ENCODE measurements around the gene ECE1. TPM values are rescaled to one million over a fixed set of nuclear protein-coding genes. Genes with fewer than 3 reads are reported as not detected.
A peak's percentile ranks its signal among the peaks of the same experiment; 100 is the strongest.

The ECE1 gene
- total and polyA plus RNA-seq, 2 of the 13 experiments (the other 11 are each of a cell fraction or from before 2014, with no cell fraction given) = 13.5 to 21.2 TPM

GRCh38 chr1:21176586-21177555 lies 113.4 kb downstream of the ECE1 start, which contains the start of gene EIF4G3 (continued):
- TF ChIP-seq, protein P1, sequence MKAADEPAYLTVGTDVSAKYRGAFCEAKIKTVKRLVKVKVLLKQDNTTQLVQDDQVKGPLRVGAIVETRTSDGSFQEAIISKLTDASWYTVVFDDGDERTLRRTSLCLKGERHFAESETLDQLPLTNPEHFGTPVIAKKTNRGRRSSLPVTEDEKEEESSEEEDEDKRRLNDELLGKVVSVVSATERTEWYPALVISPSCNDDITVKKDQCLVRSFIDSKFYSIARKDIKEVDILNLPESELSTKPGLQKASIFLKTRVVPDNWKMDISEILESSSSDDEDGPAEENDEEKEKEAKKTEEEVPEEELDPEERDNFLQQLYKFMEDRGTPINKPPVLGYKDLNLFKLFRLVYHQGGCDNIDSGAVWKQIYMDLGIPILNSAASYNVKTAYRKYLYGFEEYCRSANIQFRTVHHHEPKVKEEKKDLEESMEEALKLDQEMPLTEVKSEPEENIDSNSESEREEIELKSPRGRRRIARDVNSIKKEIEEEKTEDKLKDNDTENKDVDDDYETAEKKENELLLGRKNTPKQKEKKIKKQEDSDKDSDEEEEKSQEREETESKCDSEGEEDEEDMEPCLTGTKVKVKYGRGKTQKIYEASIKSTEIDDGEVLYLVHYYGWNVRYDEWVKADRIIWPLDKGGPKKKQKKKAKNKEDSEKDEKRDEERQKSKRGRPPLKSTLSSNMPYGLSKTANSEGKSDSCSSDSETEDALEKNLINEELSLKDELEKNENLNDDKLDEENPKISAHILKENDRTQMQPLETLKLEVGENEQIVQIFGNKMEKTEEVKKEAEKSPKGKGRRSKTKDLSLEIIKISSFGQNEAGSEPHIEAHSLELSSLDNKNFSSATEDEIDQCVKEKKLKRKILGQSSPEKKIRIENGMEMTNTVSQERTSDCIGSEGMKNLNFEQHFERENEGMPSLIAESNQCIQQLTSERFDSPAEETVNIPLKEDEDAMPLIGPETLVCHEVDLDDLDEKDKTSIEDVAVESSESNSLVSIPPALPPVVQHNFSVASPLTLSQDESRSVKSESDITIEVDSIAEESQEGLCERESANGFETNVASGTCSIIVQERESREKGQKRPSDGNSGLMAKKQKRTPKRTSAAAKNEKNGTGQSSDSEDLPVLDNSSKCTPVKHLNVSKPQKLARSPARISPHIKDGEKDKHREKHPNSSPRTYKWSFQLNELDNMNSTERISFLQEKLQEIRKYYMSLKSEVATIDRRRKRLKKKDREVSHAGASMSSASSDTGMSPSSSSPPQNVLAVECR (CRISPR knock-in tag; IDR thresholded peaks at IDR 0.05; ENCODE audit: borderline replicate concordance) = peak; percentile 62; the same call in 1 of the 2 replicates
- TF ChIP-seq ZNF263 (CRISPR knock-in tag; IDR thresholded peaks at IDR 0.05) = peak; percentile 92
- peak; percentile 84 for TF ChIP-seq ZNF501 (CRISPR knock-in tag; IDR thresholded peaks at IDR 0.05)
- TF ChIP-seq, protein P2, sequence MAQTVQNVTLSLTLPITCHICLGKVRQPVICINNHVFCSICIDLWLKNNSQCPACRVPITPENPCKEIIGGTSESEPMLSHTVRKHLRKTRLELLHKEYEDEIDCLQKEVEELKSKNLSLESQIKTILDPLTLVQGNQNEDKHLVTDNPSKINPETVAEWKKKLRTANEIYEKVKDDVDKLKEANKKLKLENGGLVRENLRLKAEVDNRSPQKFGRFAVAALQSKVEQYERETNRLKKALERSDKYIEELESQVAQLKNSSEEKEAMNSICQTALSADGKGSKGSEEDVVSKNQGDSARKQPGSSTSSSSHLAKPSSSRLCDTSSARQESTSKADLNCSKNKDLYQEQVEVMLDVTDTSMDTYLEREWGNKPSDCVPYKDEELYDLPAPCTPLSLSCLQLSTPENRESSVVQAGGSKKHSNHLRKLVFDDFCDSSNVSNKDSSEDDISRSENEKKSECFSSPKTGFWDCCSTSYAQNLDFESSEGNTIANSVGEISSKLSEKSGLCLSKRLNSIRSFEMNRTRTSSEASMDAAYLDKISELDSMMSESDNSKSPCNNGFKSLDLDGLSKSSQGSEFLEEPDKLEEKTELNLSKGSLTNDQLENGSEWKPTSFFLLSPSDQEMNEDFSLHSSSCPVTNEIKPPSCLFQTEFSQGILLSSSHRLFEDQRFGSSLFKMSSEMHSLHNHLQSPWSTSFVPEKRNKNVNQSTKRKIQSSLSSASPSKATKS (CRISPR knock-in tag; IDR thresholded peaks at IDR 0.05) = no peak
- no peak for TF ChIP-seq GMEB2 (CRISPR knock-in tag; IDR thresholded peaks at IDR 0.05; ENCODE audit: low read depth)
- TF ChIP-seq, protein P3, sequence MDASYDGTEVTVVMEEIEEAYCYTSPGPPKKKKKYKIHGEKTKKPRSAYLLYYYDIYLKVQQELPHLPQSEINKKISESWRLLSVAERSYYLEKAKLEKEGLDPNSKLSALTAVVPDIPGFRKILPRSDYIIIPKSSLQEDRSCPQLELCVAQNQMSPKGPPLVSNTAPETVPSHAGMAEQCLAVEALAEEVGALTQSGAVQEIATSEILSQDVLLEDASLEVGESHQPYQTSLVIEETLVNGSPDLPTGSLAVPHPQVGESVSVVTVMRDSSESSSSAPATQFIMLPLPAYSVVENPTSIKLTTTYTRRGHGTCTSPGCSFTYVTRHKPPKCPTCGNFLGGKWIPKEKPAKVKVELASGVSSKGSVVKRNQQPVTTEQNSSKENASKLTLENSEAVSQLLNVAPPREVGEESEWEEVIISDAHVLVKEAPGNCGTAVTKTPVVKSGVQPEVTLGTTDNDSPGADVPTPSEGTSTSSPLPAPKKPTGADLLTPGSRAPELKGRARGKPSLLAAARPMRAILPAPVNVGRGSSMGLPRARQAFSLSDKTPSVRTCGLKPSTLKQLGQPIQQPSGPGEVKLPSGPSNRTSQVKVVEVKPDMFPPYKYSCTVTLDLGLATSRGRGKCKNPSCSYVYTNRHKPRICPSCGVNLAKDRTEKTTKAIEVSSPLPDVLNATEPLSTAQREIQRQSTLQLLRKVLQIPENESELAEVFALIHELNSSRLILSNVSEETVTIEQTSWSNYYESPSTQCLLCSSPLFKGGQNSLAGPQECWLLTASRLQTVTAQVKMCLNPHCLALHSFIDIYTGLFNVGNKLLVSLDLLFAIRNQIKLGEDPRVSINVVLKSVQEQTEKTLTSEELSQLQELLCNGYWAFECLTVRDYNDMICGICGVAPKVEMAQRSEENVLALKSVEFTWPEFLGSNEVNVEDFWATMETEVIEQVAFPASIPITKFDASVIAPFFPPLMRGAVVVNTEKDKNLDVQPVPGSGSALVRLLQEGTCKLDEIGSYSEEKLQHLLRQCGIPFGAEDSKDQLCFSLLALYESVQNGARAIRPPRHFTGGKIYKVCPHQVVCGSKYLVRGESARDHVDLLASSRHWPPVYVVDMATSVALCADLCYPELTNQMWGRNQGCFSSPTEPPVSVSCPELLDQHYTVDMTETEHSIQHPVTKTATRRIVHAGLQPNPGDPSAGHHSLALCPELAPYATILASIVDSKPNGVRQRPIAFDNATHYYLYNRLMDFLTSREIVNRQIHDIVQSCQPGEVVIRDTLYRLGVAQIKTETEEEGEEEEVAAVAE (CRISPR knock-in tag; IDR thresholded peaks at IDR 0.05; ENCODE audit: borderline replicate concordance) = no peak
- TF ChIP-seq SRSF1 (optimal IDR thresholded peaks at IDR 0.05; ENCODE audit: low read depth, low read length) = peak; percentile 97
- 0 out of 2 replicates have a peak, but pooled peaks have one; percentile 29 for TF ChIP-seq ATF7-NPFF (CRISPR knock-in tag; IDR thresholded peaks at IDR 0.05; ENCODE audit: low read depth)
- no peak for TF ChIP-seq ZKSCAN5 (CRISPR knock-in tag; IDR thresholded peaks at IDR 0.05)
- peak; percentile 14; the same call in 1 of the 2 replicates for TF ChIP-seq HOXA3 (CRISPR knock-in tag; IDR thresholded peaks at IDR 0.05)
- TF ChIP-seq ZNF607 (CRISPR knock-in tag; IDR thresholded peaks at IDR 0.05; ENCODE audit: borderline replicate concordance) = peak; percentile 75
- TF ChIP-seq, protein P4, sequence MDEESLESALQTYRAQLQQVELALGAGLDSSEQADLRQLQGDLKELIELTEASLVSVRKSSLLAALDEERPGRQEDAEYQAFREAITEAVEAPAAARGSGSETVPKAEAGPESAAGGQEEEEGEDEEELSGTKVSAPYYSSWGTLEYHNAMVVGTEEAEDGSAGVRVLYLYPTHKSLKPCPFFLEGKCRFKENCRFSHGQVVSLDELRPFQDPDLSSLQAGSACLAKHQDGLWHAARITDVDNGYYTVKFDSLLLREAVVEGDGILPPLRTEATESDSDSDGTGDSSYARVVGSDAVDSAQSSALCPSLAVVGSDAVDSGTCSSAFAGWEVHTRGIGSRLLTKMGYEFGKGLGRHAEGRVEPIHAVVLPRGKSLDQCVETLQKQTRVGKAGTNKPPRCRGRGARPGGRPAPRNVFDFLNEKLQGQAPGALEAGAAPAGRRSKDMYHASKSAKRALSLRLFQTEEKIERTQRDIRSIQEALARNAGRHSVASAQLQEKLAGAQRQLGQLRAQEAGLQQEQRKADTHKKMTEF (CRISPR knock-in tag; IDR thresholded peaks at IDR 0.05) = peak; percentile 72; the same call in 1 of the 2 replicates

All from HepG2 (cell line).